A549 (cell line): ENCODE data around the gene SMC5. TPM values are rescaled to one million over a fixed set of nuclear protein-coding genes. Genes with fewer than 3 reads are reported as not detected.
"Not testable (repeated sequence)": the region's sequence is repeated elsewhere in the genome, so short reads cannot be mapped to it uniquely, and the experiment has no call there.

Experiments
- ATAC-seq, 2 experiments: fragments of 200-7000 bp in 1 of 2; fragments of >200 bp in 1 of 2; cut with Nextera tagmentation in 1 of 2; cut with Tn5 transposase in 1 of 2; 3 replicates each; pipeline versions ENCODE4 v1.8.0 to v1.9.1; 2018 to 2020; ENCODE audit warnings: mild to moderate bottlenecking in 1 of 2, moderate library complexity in 1 of 2
- CTCF ChIA-PET: fragments of 300-600 bp; sonication (Branson Sonifier 250); formaldehyde crosslinking; extraction: SDS; loops from one replicate; lab custom pipeline; 2021; ENCODE audit warnings: antibody characterized with exemption, inconsistent platforms; lab: Yijun Ruan, JAX
- POLR2A ChIA-PET: fragments of 350-600 bp; formaldehyde crosslinking; extraction: SDS; loops from one replicate; lab custom pipeline; 2021; ENCODE audit warnings: antibody characterized with exemption, inconsistent platforms; lab: Yijun Ruan, JAX
- DNase-seq, 2 experiments: peaks; one replicate each; pipeline versions ENCODE4 v3.0.0 to v3.0.0-alpha.2; 2011 to 2016; ENCODE audit warnings: low read depth in 1 of 2, low spot score in 1 of 2
- FAIRE-seq: peaks from 2 replicates; lab custom pipeline; 2011; peaks lifted over from hg19 to GRCh38; lab: Jason Lieb, UNC
- H3K27ac ChIP-seq, 2 experiments: fragments of >200 bp; sonication (Bioruptor Twin); formaldehyde crosslinking; 3 replicates each; pipeline ENCODE4 v1.5.1; 2016 to 2017
- H3K4me1 ChIP-seq: fragments of >200 bp; sonication (Bioruptor Twin); formaldehyde crosslinking; 3 replicates; pipeline ENCODE4 v1.6.1; 2016
- H3K4me2 ChIP-seq: fragments of >200 bp; sonication (Bioruptor Twin); formaldehyde crosslinking; 3 replicates; pipeline ENCODE4 v1.6.1; 2016
- H3K4me3 ChIP-seq: fragments of >200 bp; sonication (Bioruptor Twin); formaldehyde crosslinking; 3 replicates; pipeline ENCODE4 v1.5.1; 2016
- H3K9me3 ChIP-seq: fragments of >200 bp; sonication (Bioruptor Twin); formaldehyde crosslinking; 3 replicates; pipeline ENCODE4 v1.6.1; 2016
- BHLHE40 ChIP-seq: IDR thresholded peaks from 2 replicates; pipeline ENCODE4 v1.6.1; 2012; ENCODE audit warnings: low read depth, low read length, inconsistent platforms
- CBX2 ChIP-seq: fragments of 200-600 bp; sonication (generic); IDR thresholded peaks from 2 replicates; pipeline ENCODE4 v1.6.1; 2016; ENCODE audit warnings: low read depth, mild to moderate bottlenecking, borderline replicate concordance
- EP300 ChIP-seq, 2 experiments: fragments of >200 bp; sonication (Bioruptor Twin); formaldehyde crosslinking; IDR thresholded peaks; 2 replicates in 1 of 2; 3 replicates in 1 of 2; pipeline ENCODE4 v1.6.1; 2016 to 2017
- GATA3 ChIP-seq: IDR thresholded peaks from 2 replicates; pipeline ENCODE4 v1.6.1; 2012; ENCODE audit warnings: borderline replicate concordance
- HES2 ChIP-seq: fragments of >200 bp; sonication (Bioruptor Twin); formaldehyde crosslinking; IDR thresholded peaks from 2 replicates; pipeline ENCODE4 v1.6.1; 2016
- HOXB5 ChIP-seq: fragments of 250-450 bp; sonication (Bioruptor Pico); IDR thresholded peaks from 2 replicates; pipeline ENCODE4 v1.5.0; 2020; ENCODE audit warnings: mild to moderate bottlenecking, moderate library complexity
- JUNB ChIP-seq: fragments of >200 bp; sonication (Bioruptor Twin); formaldehyde crosslinking; IDR thresholded peaks from 2 replicates; pipeline ENCODE4 v1.6.1; 2016
- MAFK ChIP-seq: fragments of 450-650 bp; IDR thresholded peaks from 2 replicates; pipeline ENCODE4 v1.6.1; 2014; ENCODE audit not compliant: partially characterized antibody
- NR3C1 ChIP-seq: fragments of >200 bp; sonication (Bioruptor Twin); formaldehyde crosslinking; IDR thresholded peaks from 3 replicates; pipeline ENCODE4 v1.6.1; 2017
- POLR2AphosphoS2 ChIP-seq: conservative IDR thresholded peaks from 2 replicates; pipeline ENCODE4 v1.6.1; 2012; ENCODE audit warnings: low read length, improper control_type of control experiment, inconsistent platforms
- RAD21 ChIP-seq, 2 experiments: fragments of >200 bp in 1 of 2; sonication (Bioruptor Twin) in 1 of 2; formaldehyde crosslinking in 1 of 2; IDR thresholded peaks in 1 of 2; conservative IDR thresholded peaks in 1 of 2; 2 replicates in 1 of 2; 3 replicates in 1 of 2; pipeline ENCODE4 v1.6.1; 2012 to 2018; ENCODE audit warnings: inconsistent platforms in 1 of 2
- RCOR1 ChIP-seq: fragments of 150-350 bp; IDR thresholded peaks from 2 replicates; pipeline ENCODE4 v1.6.1; 2014; ENCODE audit warnings: antibody characterized with exemption, low read length, low read depth
- SMC3 ChIP-seq: fragments of >200 bp; sonication (Bioruptor Twin); formaldehyde crosslinking; IDR thresholded peaks from 3 replicates; pipeline ENCODE4 v1.6.1; 2018; ENCODE audit warnings: inconsistent platforms
- ZNF302 ChIP-seq: fragments of 250-450 bp; sonication (Bioruptor Pico); IDR thresholded peaks from 2 replicates; pipeline ENCODE4 v1.9.0; 2021; ENCODE audit warnings: inconsistent platforms, mild to moderate bottlenecking, moderate library complexity
- ZSCAN20 ChIP-seq: fragments of 250-450 bp; sonication (Bioruptor Pico); IDR thresholded peaks from 2 replicates; pipeline ENCODE4 v1.8.0; 2022; ENCODE audit warnings: mild to moderate bottlenecking, moderate library complexity
- WGBS: methylation state at CpG from one replicate; pipeline ENCODE4 v1.1.6; 2017; ENCODE audit errors: missing lambda C conversion rate; 5-methylcytosine and 5-hydroxymethylcytosine counted together
- polyA plus RNA-seq, 4 experiments: library from polyadenylated mRNA; depleted of rRNA in 3 of 4; stranded (reverse); fragments of >200 nt; fragmentation: RNase III in 1 of 4; extraction: RNeasy Plus Mini Kit Qiagen cat#74134 plus additional on column Dnase treatment in 1 of 4; gene quantifications; 2 replicates in 3 of 4; 3 replicates in 1 of 4; pipeline ENCODE4 v1.2.3, GENCODE V29; 2011 to 2017
- TF ChIP-seq, protein P1 (sequence below): fragments of >200 bp; sonication (Bioruptor Twin); formaldehyde crosslinking; IDR thresholded peaks from 3 replicates; pipeline ENCODE4 v1.5.1; 2016
- TF ChIP-seq, protein P2 (sequence below): IDR thresholded peaks from 2 replicates; pipeline ENCODE4 v1.6.1; 2012

The SMC5 gene
- polyA plus RNA-seq, 2 of the 4 experiments (the other 2 are of a cell fraction): 17.4 to 28.0 TPM

- Histone ChIP-seq H3K27ac (no peak overlapping the region), H3K9me3 (no peaks in the 10 kb centered on the region), H3K4me2 (no peak overlapping the region), H3K4me3 (no peak overlapping the region), H3K4me1 (no peaks in the 10 kb centered on the region)
- TF ChIP-seq, protein P1, sequence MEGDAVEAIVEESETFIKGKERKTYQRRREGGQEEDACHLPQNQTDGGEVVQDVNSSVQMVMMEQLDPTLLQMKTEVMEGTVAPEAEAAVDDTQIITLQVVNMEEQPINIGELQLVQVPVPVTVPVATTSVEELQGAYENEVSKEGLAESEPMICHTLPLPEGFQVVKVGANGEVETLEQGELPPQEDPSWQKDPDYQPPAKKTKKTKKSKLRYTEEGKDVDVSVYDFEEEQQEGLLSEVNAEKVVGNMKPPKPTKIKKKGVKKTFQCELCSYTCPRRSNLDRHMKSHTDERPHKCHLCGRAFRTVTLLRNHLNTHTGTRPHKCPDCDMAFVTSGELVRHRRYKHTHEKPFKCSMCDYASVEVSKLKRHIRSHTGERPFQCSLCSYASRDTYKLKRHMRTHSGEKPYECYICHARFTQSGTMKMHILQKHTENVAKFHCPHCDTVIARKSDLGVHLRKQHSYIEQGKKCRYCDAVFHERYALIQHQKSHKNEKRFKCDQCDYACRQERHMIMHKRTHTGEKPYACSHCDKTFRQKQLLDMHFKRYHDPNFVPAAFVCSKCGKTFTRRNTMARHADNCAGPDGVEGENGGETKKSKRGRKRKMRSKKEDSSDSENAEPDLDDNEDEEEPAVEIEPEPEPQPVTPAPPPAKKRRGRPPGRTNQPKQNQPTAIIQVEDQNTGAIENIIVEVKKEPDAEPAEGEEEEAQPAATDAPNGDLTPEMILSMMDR: peak; percentile 31; the same call in 1 of the 3 replicates
- TF ChIP-seq HOXB5 (CRISPR knock-in tag) (no peak), HES2 (no peak), RCOR1 (no peak), RAD21 (conservative IDR thresholded peaks at IDR 0.05 in 1 of 2, IDR thresholded peaks at IDR 0.05 in 1 of 2) (peak; percentile 40 to 55; a peak in 4 of 5 replicates)
- FAIRE-seq (no peak), DNase-seq (peak in 1 of 2 experiments; percentile 19), ATAC-seq (peak in 1 of 2 experiments; percentile 53; a peak in 1 of 6 replicates)
- WGBS: 8% methylated on average over 3 of the region's 3 CpGs
- ChIA-PET CTCF (interaction anchor here (0.6 to 2.6 kb wide), 11 partner anchors 9 to 352 kb away, joined by 3 to 21 read pairs (median 3); no protein-coding TSS in a partner anchor), POLR2A (no interaction called here)
Observed at GRCh38 chr9:70229579-70229978, 29.2 kb upstream of the SMC5 start.

DNA sequence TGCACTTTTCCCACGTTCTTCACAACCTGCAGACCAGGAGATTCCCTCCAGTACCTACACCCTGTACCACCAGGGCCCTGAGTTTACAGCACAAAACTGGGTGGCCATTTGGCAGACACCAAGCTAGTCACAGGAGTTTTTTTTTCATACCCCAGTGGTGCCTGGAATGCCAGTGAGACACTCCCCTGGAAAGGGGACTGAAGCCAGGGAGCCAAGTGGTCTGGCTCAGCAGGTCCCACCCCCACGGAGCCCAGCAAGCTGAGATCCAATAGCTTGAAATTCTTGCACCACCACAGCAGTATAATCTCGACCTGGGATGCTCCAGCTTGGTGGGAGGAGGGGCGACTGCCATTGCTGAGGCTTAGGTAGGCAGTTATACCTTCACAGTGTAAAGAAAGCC lies 26.3 kb upstream of the SMC5 start:
- ATAC-seq (no peak), FAIRE-seq (no peak), DNase-seq (no peak)
- H3K4me1 ChIP-seq: no peaks in the 10 kb centered on the region
- no peak overlapping the region for H3K27ac ChIP-seq
- POLR2A ChIA-PET: no interaction called here
- WGBS: 2% methylated on average over 4 of the region's 4 CpGs
- TF ChIP-seq MAFK: no peak
- no peak for TF ChIP-seq NR3C1
- no peak for TF ChIP-seq EP300 (IDR thresholded peaks at IDR 0.05)
- TF ChIP-seq JUNB: no peak
- no peak for TF ChIP-seq POLR2AphosphoS2
- no peak for TF ChIP-seq ZSCAN20 (CRISPR knock-in tag)
- no peak for TF ChIP-seq RCOR1
- no peak for TF ChIP-seq CBX2
- TF ChIP-seq, protein P2, sequence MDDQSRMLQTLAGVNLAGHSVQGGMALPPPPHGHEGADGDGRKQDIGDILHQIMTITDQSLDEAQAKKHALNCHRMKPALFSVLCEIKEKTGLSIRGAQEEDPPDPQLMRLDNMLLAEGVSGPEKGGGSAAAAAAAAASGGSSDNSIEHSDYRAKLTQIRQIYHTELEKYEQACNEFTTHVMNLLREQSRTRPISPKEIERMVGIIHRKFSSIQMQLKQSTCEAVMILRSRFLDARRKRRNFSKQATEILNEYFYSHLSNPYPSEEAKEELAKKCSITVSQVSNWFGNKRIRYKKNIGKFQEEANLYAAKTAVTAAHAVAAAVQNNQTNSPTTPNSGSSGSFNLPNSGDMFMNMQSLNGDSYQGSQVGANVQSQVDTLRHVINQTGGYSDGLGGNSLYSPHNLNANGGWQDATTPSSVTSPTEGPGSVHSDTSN: no peak
- no peak for TF ChIP-seq GATA3
- TF ChIP-seq RAD21 (conservative IDR thresholded peaks at IDR 0.05 in 1 of 2, IDR thresholded peaks at IDR 0.05 in 1 of 2): no peak
- no peak for TF ChIP-seq BHLHE40
- TF ChIP-seq SMC3: no peak
- no peak for TF ChIP-seq ZNF302 (CRISPR knock-in tag)
- no peak for TF ChIP-seq HES2
- no peak overlapping the region for H3K4me3 ChIP-seq
- CTCF ChIA-PET: interaction anchor here (1.0 kb wide), 1 partner anchor 28 kb away, joined by 3 read pairs; no protein-coding TSS in a partner anchor
- H3K9me3 ChIP-seq: no peaks in the 10 kb centered on the region
- no peak overlapping the region for H3K4me2 ChIP-seq

DNA sequence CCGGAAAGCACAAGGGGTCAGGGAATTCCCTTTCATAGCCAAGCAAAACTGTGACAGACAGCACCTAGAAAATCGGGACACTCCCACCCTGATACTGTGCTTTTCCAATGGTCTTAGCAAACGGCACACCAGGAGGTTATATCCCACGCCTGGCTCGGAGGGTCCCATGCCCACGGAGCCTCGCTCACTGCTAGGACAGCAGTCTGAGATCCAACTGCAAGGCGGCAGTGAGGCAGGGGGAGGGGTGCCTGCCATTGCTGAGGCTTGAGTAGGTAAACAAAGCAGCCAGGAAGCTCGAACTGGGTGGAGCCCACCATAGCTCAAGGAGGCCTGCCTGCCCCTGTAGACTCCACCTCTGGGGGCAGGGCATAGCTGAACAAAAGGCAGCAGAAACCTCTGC lies 24.6 kb upstream of the SMC5 start:
- FAIRE-seq, H3K4me2 ChIP-seq, H3K4me3 ChIP-seq, DNase-seq, H3K4me1 ChIP-seq, ATAC-seq, H3K9me3 ChIP-seq, H3K27ac ChIP-seq, POLR2A ChIA-PET: not testable (repeated sequence)
- WGBS: 52% methylated on average over 8 of the region's 9 CpGs
- CTCF ChIA-PET: interaction anchor here (1.4 kb wide), 1 partner anchor 263 kb away, joined by 4 read pairs; no protein-coding TSS in a partner anchor

GRCh38 chr9:70245952-70246351 lies 12.8 kb upstream of the SMC5 start:
- ATAC-seq, H3K4me1 ChIP-seq, H3K4me2 ChIP-seq, H3K4me3 ChIP-seq, DNase-seq, POLR2A ChIA-PET, H3K9me3 ChIP-seq, FAIRE-seq, H3K27ac ChIP-seq, CTCF ChIA-PET: not testable (repeated sequence)
- 20% methylated on average over 1 of the region's 1 CpG for WGBS
